K562 (cell line): Measurements from ENCODE around the gene QSOX2.

Experiments
- BACH1 ChIP-seq: fragments of 200-800 bp; sonication (Bioruptor generic); IDR thresholded peaks from 2 replicates; pipeline ENCODE4 v1.6.1; 2016; ENCODE audit warnings: missing genetic modification characterization, missing compliant biosample characterization
- CTCF ChIP-seq, 3 experiments: IDR thresholded peaks in 2 of 3; conservative IDR thresholded peaks in 1 of 3; 2 replicates each; pipeline ENCODE4 v1.5.1; 2011 to 2012; ENCODE audit warnings: low read length in 3 of 3, mild to moderate bottlenecking in 3 of 3, control low read depth in 2 of 3, improper control_type of control experiment in 1 of 3, inconsistent platforms in 1 of 3, low read depth in 1 of 3, mixed read lengths in 1 of 3, moderate library complexity in 1 of 3; ENCODE audit not compliant: insufficient read depth in 2 of 3
- HDAC2 ChIP-seq: fragments of 450-650 bp; IDR thresholded peaks from 2 replicates; pipeline ENCODE4 v1.6.1; 2016; ENCODE audit warnings: mild to moderate bottlenecking
- HNRNPK ChIP-seq: fragments of 200-400 bp; formaldehyde crosslinking; IDR thresholded peaks from one replicate; pipeline ENCODE4 v1.6.1; 2018; ENCODE audit warnings: mild to moderate bottlenecking, low read depth, low read length; ENCODE audit not compliant: poor library complexity, severe bottlenecking
- HNRNPLL ChIP-seq: fragments of 200-400 bp; formaldehyde crosslinking; IDR thresholded peaks from 2 replicates; pipeline ENCODE4 v1.6.1; 2017; ENCODE audit warnings: low read length, low read depth, mild to moderate bottlenecking; ENCODE audit not compliant: poor library complexity, severe bottlenecking
- JUND ChIP-seq, 2 experiments: IDR thresholded peaks; 2 replicates in 1 of 2; 3 replicates in 1 of 2; pipeline ENCODE4 v1.6.1; 2011; ENCODE audit warnings: borderline replicate concordance in 2 of 2, low read depth in 2 of 2, low read length in 2 of 2, improper control_type of control experiment in 1 of 2, missing biosample characterization in 1 of 2, missing genetic modification characterization in 1 of 2, missing genetic modification reagents in 1 of 2
- KAT2B ChIP-seq: IDR thresholded peaks from one replicate; pipeline ENCODE4 v1.6.1; 2012; ENCODE audit warnings: low read depth, mild to moderate bottlenecking, control low read depth, inconsistent platforms, low read length, moderate library complexity
- NCOR1 ChIP-seq: fragments of 450-650 bp; IDR thresholded peaks from 2 replicates; pipeline ENCODE4 v1.6.1; 2016; ENCODE audit warnings: mild to moderate bottlenecking, moderate library complexity
- POLR2A ChIP-seq: fragments of 450-650 bp; conservative IDR thresholded peaks from 2 replicates; pipeline ENCODE4 v1.6.1; 2016
- YY1 ChIP-seq, 3 experiments: IDR thresholded peaks; 2 replicates each; pipeline ENCODE4 v1.6.1; 2011; ENCODE audit warnings: low read length in 2 of 3, mild to moderate bottlenecking in 2 of 3, moderate library complexity in 2 of 3, borderline replicate concordance in 1 of 3, control low read depth in 1 of 3, low read depth in 1 of 3; ENCODE audit not compliant: insufficient read depth in 3 of 3, insufficient replicate concordance in 2 of 3, control insufficient read depth in 1 of 3, insufficient read length in 1 of 3; ENCODE audit errors: extremely low read depth in 1 of 3
- TF ChIP-seq, protein P1 (sequence below): sonication (generic); formaldehyde crosslinking; IDR thresholded peaks from 2 replicates; pipeline ENCODE4 v1.8.0; 2022; ENCODE audit warnings: mild to moderate bottlenecking, missing genetic modification reagents, borderline replicate concordance
- TF ChIP-seq, protein P2 (sequence below), 2 experiments: fragments of 250-450 bp in 1 of 2; fragments of 450-650 bp in 1 of 2; sonication (Bioruptor Pico) in 1 of 2; IDR thresholded peaks; 2 replicates each; pipeline versions ENCODE4 v1.6.1 to v1.8.0; 2016 to 2021; ENCODE audit warnings: mild to moderate bottlenecking in 2 of 2, moderate library complexity in 2 of 2, missing compliant biosample characterization in 1 of 2, missing genetic modification characterization in 1 of 2

DNA sequence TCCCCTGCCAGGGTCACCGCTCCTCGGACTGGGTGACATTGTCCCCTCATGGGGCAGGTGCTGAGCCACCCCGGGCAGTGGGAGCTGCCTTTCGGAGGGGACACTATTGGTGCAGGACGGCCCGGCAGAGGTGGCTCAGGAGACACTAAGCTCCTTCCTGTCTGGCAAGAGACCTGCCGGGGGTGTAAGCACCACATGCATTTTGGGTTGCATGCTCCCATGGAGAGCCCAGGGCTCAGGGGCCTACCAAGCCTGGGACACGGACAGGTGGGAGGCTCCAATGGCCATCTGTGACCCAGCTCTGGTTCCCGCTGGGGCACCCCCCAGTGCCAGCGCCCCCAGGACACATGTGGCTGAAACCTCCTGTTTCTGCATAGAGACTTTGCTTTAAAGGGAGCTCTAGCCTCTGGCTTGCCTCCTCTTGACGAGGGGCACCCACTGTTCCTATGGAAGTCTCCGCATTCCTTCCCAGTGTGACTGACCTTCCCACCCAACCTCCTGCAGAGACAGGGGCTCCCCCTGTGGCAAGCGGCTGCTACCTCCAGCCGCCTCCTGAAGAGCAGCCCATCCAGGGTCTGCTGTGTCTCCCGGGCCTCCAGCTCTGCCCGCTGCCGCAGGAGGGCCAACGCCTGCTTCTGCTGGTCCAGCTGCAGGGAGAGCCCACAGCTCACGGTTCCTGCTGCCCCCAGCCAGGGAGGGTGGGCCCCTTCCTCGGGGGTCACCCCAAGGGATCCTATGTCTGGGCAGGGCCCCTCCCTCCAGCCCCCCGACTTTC is 30.2 kb upstream of the QSOX2 start:
- TF ChIP-seq CTCF (IDR thresholded peaks at IDR 0.05 in 2 of 3, conservative IDR thresholded peaks at IDR 0.05 in 1 of 3; ENCODE audit: insufficient read depth in 2 of 3, low read depth in 1 of 3, low read length in 3 of 3) (peak in 1 of 3 experiments; percentile 6; a peak in 1 of 6 replicates), NCOR1 (no peak), JUND (IDR thresholded peaks at IDR 0.05; ENCODE audit: borderline replicate concordance, low read depth, low read length) (no peak), JUND (tag; IDR thresholded peaks at IDR 0.05; ENCODE audit: borderline replicate concordance, low read depth, low read length) (no peak), HNRNPLL (no peak), YY1 (IDR thresholded peaks at IDR 0.05; ENCODE audit: borderline replicate concordance in 1 of 3, control insufficient read depth in 1 of 3, extremely low read depth in 1 of 3, insufficient read depth in 3 of 3, insufficient read length in 1 of 3, insufficient replicate concordance in 2 of 3, low read depth in 1 of 3, low read length in 2 of 3) (no peak), POLR2A (no peak), BACH1 (tag) (no peak), HDAC2 (no peak), HNRNPK (no peak), KAT2B (no peak)
- TF ChIP-seq, protein P1, sequence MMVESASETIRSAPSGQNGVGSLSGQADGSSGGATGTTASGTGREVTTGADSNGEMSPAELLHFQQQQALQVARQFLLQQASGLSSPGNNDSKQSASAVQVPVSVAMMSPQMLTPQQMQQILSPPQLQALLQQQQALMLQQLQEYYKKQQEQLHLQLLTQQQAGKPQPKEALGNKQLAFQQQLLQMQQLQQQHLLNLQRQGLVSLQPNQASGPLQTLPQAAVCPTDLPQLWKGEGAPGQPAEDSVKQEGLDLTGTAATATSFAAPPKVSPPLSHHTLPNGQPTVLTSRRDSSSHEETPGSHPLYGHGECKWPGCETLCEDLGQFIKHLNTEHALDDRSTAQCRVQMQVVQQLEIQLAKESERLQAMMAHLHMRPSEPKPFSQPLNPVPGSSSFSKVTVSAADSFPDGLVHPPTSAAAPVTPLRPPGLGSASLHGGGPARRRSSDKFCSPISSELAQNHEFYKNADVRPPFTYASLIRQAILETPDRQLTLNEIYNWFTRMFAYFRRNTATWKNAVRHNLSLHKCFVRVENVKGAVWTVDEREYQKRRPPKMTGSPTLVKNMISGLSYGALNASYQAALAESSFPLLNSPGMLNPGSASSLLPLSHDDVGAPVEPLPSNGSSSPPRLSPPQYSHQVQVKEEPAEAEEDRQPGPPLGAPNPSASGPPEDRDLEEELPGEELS (CRISPR knock-in tag), result no peak
- TF ChIP-seq, protein P2, sequence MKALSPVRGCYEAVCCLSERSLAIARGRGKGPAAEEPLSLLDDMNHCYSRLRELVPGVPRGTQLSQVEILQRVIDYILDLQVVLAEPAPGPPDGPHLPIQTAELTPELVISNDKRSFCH (CRISPR knock-in tag; IDR thresholded peaks at IDR 0.05), result no peak
- TF ChIP-seq, protein P2 (tag; IDR thresholded peaks at IDR 0.05), result no peak
